Measurements from ENCODE around the gene SERF2.
"Not testable (repeated sequence)": the region's sequence is repeated elsewhere in the genome, so short reads cannot be mapped to it uniquely, and the experiment has no call there.

DNA sequence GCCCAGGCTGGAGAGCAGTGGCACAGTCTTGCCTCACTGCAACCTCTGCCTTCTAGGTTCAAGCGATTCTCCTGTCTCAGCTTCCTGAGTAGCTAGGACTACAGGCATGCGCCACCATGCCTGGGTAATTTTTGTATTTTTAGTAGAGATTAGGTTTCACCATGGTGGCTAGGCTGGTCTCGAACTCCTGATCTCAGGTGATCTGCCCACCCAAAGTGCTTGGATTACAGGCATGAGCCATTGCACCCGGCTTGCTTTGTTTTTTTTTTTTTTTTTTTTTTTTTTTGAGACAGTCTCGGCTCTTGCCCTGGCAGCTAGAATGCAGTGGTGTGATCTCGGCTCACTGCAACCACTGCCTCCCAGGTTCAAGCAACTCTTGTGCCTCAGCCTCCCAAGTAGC is 40.4 kb downstream of the SERF2 start:
- not testable (repeated sequence) for TF ChIP-seq TAF1 (IDR thresholded peaks at IDR 0.05; ENCODE audit: borderline replicate concordance, low read depth, low read length); POLR2A (IDR thresholded peaks at IDR 0.05; ENCODE audit: low read depth, low read length)

Measured in GM12892 (cell line).